NOMO-1 treated with DMSO at 0.1 percent for 48 hours (cell line): ENCODE results near the gene LRIG1.

Experiments used
- DNase-seq: peaks from one replicate; lab custom pipeline; 2025; ENCODE audit not compliant: unreplicated experiment; lab: John Stamatoyannopoulos, UW

Gene LRIG1

DNA sequence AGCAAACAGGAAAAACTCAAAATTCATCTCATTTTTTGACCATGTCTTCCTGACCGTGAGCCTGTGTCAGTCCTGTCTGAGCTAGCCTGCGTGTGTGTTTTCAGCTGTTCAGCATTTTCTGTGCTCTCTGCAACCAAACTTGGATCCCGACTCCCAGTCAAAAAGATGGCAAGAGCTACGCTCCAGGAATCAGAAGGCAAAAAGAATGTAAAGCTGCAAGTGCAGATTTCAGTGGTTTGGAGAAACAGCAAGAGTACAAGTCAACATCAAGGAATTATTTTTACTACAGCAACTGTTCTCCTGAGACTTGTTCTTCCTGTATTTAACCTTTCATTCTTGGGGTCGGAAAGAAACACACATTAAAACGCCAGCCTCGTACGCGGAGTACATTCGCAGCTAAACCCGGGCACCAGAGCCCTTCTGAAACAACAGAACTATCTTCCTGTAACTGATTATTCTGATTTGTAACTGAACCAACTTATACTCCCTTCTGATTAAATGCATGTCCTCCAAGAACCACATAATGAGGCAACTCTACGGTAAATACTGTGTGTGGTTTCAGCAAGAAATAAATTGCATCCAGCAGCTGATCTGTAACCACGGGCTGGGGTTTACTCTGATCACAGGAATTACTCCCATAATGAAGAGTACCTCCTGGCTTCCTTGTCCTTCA is 107.4 kb downstream of the LRIG1 start:
- DNase-seq: no peak

DNA sequence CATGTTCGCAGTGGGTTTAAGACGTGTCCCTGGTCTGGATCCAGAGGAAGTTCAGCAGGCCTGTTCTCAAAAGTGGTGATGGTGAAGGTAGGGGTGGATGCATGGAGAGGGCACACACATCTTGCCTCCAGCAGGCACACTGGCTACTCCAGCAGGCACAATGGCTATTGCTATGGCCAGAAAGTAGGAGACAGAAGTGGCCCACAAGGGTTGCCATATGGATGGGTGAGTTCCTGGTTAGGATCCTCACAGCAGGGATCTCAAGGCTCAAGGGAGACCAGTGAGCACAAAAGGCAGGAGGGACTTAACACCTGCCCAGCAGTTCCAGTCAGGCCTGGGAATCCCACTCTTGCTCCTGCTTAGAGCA is 107.9 kb downstream of the LRIG1 start:
- no peak for DNase-seq

DNA sequence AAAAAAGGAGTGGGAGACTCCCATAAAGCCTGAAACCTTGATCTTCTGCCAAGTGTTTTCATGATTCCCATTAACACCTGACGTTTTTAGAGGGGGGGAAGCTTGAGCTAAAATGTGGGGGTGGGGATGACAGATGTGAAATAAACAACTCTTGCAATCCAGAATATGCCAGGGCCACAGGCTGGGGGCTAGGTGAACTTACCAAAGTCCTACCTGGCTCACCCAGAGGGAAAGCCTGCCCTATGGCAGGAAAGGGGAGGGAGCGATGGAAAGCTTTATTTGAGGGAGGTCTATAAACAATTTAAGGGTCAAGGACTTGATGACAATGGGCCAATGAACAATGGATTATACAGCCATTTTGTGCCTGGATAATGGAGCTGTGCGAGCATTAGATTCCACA is 108.3 kb downstream of the LRIG1 start:
- no peak for DNase-seq

- DNase-seq: peak; percentile 38
Measured at GRCh38 chr3:66390013-66390412, 110.8 kb downstream of the LRIG1 start.

- no peak for DNase-seq
Measured at GRCh38 chr3:66386925-66387650, 113.7 kb downstream of the LRIG1 start.

DNA sequence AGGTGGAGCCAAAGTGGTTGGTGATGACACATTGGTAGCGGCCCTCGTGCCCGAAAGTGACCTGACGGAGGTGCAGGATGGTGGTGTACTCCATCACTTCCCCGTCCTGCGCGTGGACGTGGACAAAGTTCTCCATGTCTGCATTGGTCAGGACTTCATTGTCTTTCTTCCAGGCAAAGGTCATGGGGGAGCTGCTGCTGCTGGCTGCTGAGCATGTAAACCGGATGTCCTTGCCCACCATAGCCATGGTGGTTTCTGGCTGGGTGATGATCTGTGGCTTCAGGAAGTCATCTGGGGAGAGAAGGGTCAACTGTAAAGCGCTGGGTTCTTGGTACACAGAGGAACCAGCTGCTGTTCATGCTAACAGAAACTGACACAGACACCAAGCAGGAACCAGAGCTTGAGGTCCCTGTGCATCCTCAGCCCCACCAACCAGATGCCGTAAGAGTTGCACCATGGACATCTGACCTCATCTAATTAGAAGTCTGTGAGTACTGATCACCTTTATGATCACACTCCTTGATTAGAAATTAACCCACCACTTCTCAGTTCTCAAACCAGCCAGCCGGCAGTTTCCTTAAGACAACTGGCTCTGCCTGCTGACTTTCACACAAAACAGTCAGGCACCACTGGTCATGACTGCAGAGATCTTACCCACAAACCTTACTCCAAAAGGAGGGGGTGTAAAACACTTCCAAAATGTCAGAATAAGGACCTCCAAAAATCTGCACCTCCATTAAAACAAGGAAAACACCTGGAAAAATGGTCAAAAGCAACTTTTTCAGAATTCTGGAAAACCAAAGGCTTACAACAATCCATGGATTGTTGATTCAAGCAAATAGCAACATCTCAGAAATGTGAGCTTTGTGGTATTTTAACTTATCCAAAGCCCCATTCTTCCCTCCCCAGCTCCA is 114.6 kb downstream of the LRIG1 start:
- no peak for DNase-seq

- DNase-seq: no peak
Measured at GRCh38 chr3:66385066-66385465, 115.8 kb downstream of the LRIG1 start.

GRCh38 chr3:66383998-66384745 is 116.7 kb downstream of the LRIG1 start:
- no peak for DNase-seq

DNA sequence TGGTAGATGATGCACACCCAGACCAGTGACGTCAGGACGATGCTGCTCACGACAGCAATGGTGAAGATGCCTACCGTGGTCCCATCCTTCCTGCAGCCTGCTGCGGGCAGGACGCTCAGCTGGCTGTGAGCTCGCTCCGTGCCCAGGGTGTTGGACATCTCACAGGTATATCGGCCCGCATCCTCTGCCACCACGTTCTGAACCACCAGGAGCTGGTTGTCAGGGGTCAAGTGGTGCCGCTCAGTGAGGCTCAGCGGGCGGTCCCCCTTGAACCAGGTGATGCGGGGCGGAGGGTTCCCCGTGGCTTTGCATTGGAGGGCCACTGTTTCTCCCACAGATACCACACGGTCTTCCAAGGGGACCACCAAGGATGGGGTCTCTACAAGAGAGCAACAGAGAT is 117.8 kb downstream of the LRIG1 start:
- no peak for DNase-seq

GRCh38 chr3:66382142-66382541 is 118.7 kb downstream of the LRIG1 start:
- DNase-seq: no peak

- no peak for DNase-seq
Measured at GRCh38 chr3:66381626-66382025, 119.2 kb downstream of the LRIG1 start.

DNA sequence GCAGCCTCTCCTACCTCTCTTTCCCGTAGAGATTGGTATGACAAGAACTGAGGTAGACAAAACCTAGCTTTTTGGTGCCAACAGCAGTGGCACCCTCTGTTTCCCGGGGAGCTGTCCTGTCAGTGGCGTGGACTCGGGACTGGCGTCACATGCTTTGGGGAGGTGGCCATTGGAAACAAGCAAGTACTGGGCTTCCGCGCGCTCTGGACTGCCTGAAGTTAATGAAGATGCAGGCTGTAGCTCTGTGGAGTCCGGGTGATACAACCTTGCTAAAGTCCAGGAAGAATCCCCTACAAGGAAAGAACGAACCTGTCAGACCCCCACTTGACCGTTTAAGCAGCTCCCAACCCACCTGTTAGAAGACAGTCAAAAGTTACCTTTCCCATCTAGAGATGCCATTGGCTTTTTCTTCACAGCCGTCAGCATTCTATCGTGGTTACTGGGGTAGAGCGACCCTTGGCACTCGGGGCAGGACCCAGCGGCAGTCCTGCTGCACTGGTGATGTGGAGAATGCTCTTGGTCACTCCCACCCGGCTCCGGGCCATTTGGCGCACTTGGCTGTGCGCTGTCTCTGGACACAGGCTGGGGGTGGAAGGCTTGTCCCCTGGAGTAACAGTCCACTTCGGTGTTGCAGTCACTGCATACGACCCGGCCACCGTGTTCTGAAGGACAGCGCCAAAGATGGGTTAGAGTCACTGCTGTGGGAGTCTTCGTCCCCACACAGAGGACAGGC is 120.5 kb downstream of the LRIG1 start:
- no peak for DNase-seq

DNA sequence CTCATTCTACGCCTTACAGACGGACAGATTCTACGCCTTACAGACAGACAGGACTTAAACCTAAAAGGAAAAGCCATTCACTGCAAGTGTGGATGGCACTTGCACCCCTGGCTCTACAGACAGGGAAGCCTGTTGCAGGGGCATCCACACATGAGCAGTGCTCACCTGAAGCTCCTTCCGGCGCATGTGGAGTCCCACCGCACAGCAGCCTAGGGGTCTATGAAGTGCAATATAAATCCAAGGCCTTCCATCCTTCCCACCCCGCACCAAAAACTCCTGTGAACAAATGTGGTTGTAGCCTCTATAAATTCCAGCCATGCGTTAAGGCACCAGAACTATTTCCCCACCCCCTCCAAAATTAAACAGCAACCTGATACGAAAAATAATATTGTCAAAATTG is 121.3 kb downstream of the LRIG1 start:
- no peak for DNase-seq

DNA sequence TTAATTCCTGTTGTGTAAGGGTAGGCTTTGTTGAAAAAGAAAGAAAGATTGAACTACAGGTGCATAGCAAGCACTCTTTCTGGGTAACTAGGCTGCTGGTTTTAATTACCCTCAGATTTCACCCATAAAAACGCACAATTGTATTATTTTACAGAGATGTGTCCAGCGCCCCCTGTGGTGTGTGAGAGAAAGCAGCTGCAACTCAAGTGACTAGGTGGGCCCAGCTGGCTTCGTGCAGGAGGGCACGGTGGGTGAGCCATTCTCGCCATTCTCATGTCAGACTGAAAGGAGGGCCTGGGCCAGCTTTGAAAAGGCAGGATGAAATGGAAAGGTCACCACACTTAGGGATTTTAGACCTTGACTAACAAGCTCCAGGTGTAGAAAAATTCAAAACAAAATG is 122.6 kb downstream of the LRIG1 start:
- DNase-seq: no peak

DNA sequence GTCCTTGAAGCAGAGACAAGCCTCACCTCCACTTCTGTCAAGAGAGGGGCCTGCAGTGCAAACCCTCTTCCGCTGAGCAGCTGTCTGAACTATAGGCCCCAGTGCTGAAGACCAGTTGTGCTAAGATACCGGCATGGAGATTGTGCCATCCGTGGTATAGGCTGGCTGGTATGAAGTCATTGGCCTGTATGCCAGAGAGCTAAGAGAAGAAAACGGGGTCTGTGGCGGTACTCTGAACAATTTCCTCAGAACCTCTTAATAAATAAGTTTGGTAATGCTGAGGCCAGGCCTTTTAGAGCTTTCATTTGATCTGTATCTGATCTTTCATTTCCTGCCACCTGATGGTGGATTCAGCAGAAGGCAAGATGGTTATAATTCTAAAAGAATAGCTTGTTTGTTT is 123.0 kb downstream of the LRIG1 start:
- no peak for DNase-seq

DNA sequence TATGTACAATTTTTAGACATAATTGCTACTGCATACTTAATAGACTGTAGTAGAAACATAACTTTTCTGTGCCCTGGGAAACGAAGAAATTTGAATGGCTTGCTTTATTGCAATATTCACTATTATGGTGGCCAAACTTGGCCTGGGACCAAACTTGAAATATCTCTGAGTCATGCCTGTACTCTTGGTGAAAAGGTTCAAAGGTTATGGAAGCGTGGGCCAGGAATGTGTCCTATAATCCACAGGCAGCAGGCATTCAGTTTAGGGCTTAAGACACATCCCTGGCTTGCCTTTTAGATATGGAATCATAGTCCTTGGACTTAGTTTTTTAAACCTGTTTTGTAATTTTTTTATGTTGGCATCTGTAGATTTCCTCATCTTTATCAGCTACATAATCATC is 124.3 kb downstream of the LRIG1 start:
- DNase-seq: no peak

- no peak for DNase-seq
Measured at GRCh38 chr3:66372681-66373350, 128.0 kb downstream of the LRIG1 start.

DNA sequence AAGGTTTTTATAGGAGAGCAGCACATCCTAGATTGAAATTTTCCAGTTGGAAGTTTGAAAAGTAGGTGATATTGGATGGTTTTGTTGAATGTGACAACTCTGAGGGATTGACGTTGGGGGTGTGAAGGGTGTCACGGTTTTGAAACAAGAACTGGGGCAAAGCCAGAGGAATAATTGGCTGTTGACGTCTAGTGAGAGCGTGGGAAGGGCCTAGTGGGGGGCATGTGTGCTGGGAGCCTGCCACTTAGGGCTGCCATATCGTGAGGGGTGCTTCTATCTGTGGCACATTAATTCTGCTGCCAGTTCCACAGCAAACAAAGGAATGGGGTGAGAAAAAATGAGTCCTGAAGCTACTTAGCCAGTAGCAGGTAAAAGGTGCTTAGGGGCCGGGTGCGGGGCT is 129.4 kb downstream of the LRIG1 start:
- DNase-seq: no peak

DNA sequence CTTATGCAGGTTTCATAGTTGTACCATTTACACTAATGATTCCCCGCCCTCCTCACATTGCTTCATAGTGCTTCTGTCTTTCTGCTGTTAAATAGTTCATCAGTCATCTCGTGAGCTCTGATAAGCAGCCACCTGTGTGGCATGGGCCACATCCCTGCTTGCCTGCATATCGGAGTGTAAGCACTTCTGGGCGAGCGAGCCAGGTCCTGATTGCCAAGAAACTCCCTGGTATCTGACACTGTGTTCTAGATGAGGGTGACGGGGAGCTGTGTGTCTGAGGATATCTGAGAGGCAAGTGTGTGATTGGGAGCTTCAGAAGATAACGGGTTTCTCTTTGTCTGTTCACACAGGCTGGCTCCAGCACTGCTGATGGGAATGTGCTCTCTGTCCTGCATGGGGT is 130.6 kb downstream of the LRIG1 start:
- no peak for DNase-seq

DNA sequence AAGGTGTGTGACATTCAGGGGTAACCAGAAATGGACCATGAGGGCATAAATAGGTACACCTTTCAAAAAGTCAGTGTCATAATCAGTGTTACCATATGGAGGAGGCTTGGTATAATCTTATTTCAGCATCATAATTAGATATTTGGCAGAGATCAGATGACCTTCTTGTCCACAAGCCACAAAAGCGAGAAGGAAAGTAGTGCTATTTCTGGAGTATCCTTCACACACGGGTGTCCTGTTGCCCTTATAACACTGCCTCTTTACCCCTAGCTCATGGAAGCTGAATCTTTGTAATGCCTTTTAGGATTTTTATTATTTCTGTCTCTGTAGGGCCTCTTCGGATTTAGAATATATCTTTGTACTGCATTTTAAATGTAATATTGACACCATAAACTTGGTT is 132.8 kb downstream of the LRIG1 start:
- DNase-seq: no peak
